Upper lobe of left lung (tissue), 6 donors: ENCODE results near the gene TPMT. TPM values are rescaled to one million over a fixed set of nuclear protein-coding genes. Genes with fewer than 3 reads are reported as not detected.

Experiments
- ATAC-seq, 2 donors: fragments of 200-7000 bp; cut with Tn5 transposase; one replicate each; pipeline ENCODE4 v1.9.1; 2022; ENCODE audit warnings: mild to moderate bottlenecking in 2 of 2, moderate library complexity in 2 of 2; ENCODE audit not compliant: low FRiP score in 2 of 2
- DNase-seq, 2 donors: peaks; one replicate each; pipeline ENCODE4 v3.0.0-alpha.2; 2019 to 2020
- H3K27ac ChIP-seq, 4 donors: fragments of 200-600 bp; sonication (generic); one replicate each; pipeline ENCODE4 v1.5.1; 2016 to 2019
- H3K27me3 ChIP-seq, 4 donors: fragments of 200-600 bp; sonication (generic); one replicate each; pipeline ENCODE4 v1.5.1; 2017 to 2019
- H3K36me3 ChIP-seq, 4 donors: fragments of 200-600 bp; sonication (generic); one replicate each; pipeline ENCODE4 v1.5.1; 2016 to 2019
- H3K4me1 ChIP-seq, 4 donors: fragments of 200-600 bp; sonication (generic); one replicate each; pipeline ENCODE4 v1.5.1; 2018 to 2019
- H3K4me3 ChIP-seq, 4 donors: fragments of 200-600 bp; sonication (generic); one replicate each; pipeline ENCODE4 v1.5.1; 2017 to 2019; ENCODE audit warnings: mild to moderate bottlenecking in 2 of 4, moderate library complexity in 1 of 4
- H3K9me3 ChIP-seq, 4 donors: fragments of 200-600 bp; sonication (generic); one replicate each; pipeline ENCODE4 v1.5.1; 2018 to 2019
- EP300 ChIP-seq, 4 donors: sonication (generic); formaldehyde crosslinking; IDR thresholded peaks; one replicate each; pipeline ENCODE4 v1.5.1; 2017; ENCODE audit warnings: antibody characterized with exemption in 4 of 4, control low read depth in 2 of 4
- POLR2AphosphoS5 ChIP-seq, 2 donors: sonication (generic); formaldehyde crosslinking; IDR thresholded peaks; one replicate each; pipeline ENCODE4 v1.5.1; 2017; ENCODE audit warnings: antibody characterized with exemption in 2 of 2
- WGBS, 2 donors: methylation state at CpG; one replicate each; pipeline ENCODE4 v1.1.5; 2017 to 2018; 5-methylcytosine and 5-hydroxymethylcytosine counted together
- total RNA-seq, 6 donors: library from RNA; depleted of rRNA in 4 of 6; stranded (reverse); fragments of >200 nt in 4 of 6; gene quantifications; one replicate each; pipeline versions ENCODE4 v1.1.0 to v1.2.1, GENCODE V29; 2016 to 2021
- TF ChIP-seq, protein P1 (sequence below), 6 experiments: fragments of 450-650 bp in 4 of 6; fragments of 200-600 bp in 2 of 6; sonication (generic) in 2 of 6; IDR thresholded peaks; one replicate each; pipeline ENCODE4 v1.5.1; 2016 to 2019; ENCODE audit warnings: antibody characterized with exemption in 6 of 6
- donor health status: DM: no; HTN: no; CAD: no; lungs with moderate emphysema.
- donor health status: DM: no; HTN: yes; CAD: no; lungs with severe emphysema.

The TPMT gene
- total RNA-seq, 6 donors from 2014 or later, result 5.2 to 12.2 (median 10.7) TPM

DNA sequence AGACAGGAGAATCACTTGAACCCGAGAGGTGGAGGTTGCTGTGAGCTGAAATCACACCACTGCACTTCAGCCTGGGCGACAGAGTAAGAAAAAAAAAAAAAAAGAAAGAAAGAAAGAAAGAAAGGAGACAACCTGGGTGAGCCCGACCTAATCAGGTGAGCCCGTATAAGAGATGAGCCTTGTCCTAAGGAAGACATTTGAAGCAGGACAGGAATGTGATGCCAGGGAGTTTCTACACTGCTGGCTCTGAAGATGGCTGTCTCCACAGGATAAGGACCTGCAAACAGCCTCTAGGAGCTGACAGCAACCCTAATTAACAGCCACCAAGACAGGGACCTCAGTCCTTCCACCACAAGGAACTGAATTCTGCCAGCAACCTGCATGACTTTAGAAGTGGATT is 74.3 kb downstream of the TPMT start:
- no peak for TF ChIP-seq EP300 (IDR thresholded peaks at IDR 0.05)
- TF ChIP-seq, protein P1, sequence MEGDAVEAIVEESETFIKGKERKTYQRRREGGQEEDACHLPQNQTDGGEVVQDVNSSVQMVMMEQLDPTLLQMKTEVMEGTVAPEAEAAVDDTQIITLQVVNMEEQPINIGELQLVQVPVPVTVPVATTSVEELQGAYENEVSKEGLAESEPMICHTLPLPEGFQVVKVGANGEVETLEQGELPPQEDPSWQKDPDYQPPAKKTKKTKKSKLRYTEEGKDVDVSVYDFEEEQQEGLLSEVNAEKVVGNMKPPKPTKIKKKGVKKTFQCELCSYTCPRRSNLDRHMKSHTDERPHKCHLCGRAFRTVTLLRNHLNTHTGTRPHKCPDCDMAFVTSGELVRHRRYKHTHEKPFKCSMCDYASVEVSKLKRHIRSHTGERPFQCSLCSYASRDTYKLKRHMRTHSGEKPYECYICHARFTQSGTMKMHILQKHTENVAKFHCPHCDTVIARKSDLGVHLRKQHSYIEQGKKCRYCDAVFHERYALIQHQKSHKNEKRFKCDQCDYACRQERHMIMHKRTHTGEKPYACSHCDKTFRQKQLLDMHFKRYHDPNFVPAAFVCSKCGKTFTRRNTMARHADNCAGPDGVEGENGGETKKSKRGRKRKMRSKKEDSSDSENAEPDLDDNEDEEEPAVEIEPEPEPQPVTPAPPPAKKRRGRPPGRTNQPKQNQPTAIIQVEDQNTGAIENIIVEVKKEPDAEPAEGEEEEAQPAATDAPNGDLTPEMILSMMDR (IDR thresholded peaks at IDR 0.05), result no peak
- TF ChIP-seq POLR2AphosphoS5 (IDR thresholded peaks at IDR 0.05), result no peak
- Histone ChIP-seq H3K4me1 (no peaks in the 10 kb centered on the region), H3K36me3 (no peaks in the 10 kb centered on the region), H3K27me3 (no peaks in the 10 kb centered on the region), H3K27ac (no peak overlapping the region), H3K4me3 (no peak overlapping the region), H3K9me3 (peaks cover 0 to under 1% (median 0%) of the 10 kb centered on the region in 4 donors)
- ATAC-seq, result no peak
- 78 to 82% methylated on average over 4 of the region's 4 CpGs for WGBS, 2 donors
- DNase-seq, result no peak

DNA sequence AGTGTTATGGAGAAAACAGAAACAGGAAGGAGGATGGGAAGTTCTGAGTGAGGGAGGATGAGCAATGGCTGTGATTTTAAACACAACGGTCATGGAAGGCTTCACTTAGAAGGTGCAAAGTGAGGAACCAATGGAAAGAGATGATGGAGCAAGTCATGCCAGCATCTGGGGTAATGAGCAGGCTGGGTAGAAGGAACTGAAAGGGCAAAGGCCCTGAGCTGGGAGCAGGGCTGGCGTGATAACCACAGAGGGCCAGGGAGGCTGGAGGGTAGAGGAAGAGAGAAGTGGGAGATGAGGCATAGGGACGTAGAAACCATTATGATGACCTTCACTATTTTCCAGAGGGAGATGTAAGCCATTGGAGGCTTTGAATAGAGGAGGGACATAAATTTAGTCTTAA is 76.0 kb downstream of the TPMT start:
- 69 to 82% methylated on average over 3 of the region's 3 CpGs for WGBS, 2 donors
- Histone ChIP-seq H3K27ac (no peak overlapping the region), H3K27me3 (no peaks in the 10 kb centered on the region), H3K9me3 (peaks cover 0 to 7% (median 0%) of the 10 kb centered on the region in 4 donors), H3K4me3 (no peak overlapping the region), H3K36me3 (no peaks in the 10 kb centered on the region), H3K4me1 (no peaks in the 10 kb centered on the region)
- no peak for DNase-seq
- no peak for ATAC-seq
- TF ChIP-seq, protein P1 (IDR thresholded peaks at IDR 0.05), result no peak
- TF ChIP-seq POLR2AphosphoS5 (IDR thresholded peaks at IDR 0.05), result no peak

Other genes starting within 250 kb of the TPMT start
- 10 to 100 TPM; 35.8 to 59.9 (median 49.0) TPM for gene KIF13A, start 167.4 kb downstream of the TPMT start, total RNA-seq
- 1 to 10 TPM in 4 of 6 donors, not detected in 2; 1.9 to 4.1 (median 3.0) TPM for gene NHLRC1, start 32.4 kb downstream of the TPMT start, total RNA-seq
- gene KDM1B, start 345 bp upstream of the TPMT start, total RNA-seq, result 10 to 100 TPM; 13.0 to 29.0 (median 22.0) TPM
- gene DEK, start 109.5 kb upstream of the TPMT start, total RNA-seq, result 100 to 1,000 TPM in 3 of 6 donors, 10 to 100 TPM in 3; 61.5 to 170 (median 92.4) TPM
- 100 to 1,000 TPM in 1 of 6 donors, 10 to 100 TPM in 5; 46.1 to 105 (median 55.8) TPM for gene RNF144B, start 232.3 kb upstream of the TPMT start, total RNA-seq